Lower lobe of right lung (tissue), 2 donors: Measurements from ENCODE around the gene CYTH4. TPM values are rescaled to one million over a fixed set of nuclear protein-coding genes. Genes with fewer than 3 reads are reported as not detected.
A peak's percentile ranks its signal among the peaks of the same experiment; 100 is the strongest.

Source experiments
- ATAC-seq, 2 donors: fragments of 200-7000 bp; cut with Tn5 transposase; one replicate each; pipeline ENCODE4 v1.9.1; 2020 to 2022; ENCODE audit warnings: mild to moderate bottlenecking in 2 of 2, moderate library complexity in 2 of 2
- DNase-seq: peaks from one replicate; pipeline ENCODE4 v3.0.0-alpha.2; 2020
- H3K27ac ChIP-seq: fragments of 200-600 bp; one replicate; pipeline ENCODE4 v1.8.0; 2022
- H3K27me3 ChIP-seq: fragments of 200-600 bp; one replicate; pipeline ENCODE4 v1.8.0; 2022; ENCODE audit warnings: low read depth
- H3K36me3 ChIP-seq: fragments of 200-600 bp; one replicate; pipeline ENCODE4 v1.8.0; 2022; ENCODE audit warnings: mild to moderate bottlenecking
- H3K4me1 ChIP-seq: fragments of 200-600 bp; one replicate; pipeline ENCODE4 v1.8.0; 2022
- H3K4me3 ChIP-seq: fragments of 200-600 bp; one replicate; pipeline ENCODE4 v1.8.0; 2022; ENCODE audit warnings: mild to moderate bottlenecking
- H3K9me3 ChIP-seq: fragments of 200-600 bp; one replicate; pipeline ENCODE4 v1.8.0; 2022
- CTCF ChIP-seq: fragments of 200-600 bp; IDR thresholded peaks from one replicate; pipeline ENCODE4 v1.8.0; 2022; ENCODE audit warnings: antibody characterized with exemption, mild to moderate bottlenecking
- intact Hi-C: fragments of 100-400 bp; cut with DNase I; formaldehyde crosslinking; loops from one replicate; pipeline ENCODE4 v1.11.0; 2022
- total RNA-seq: library from RNA; stranded (reverse); fragmentation: NEBNext Ultra II Directional; extraction: Animal tissue kit (Norgen Biotek cat#: 25700); gene quantifications from one replicate; pipeline ENCODE4 v1.2.1, GENCODE V29; 2021
- donor health status: DM: no; HTN: yes; CAD: no; lungs with severe emphysema.

The CYTH4 gene
- total RNA-seq, 1 donor from 2014 or later, result 45.4 TPM

GRCh38 chr22:37294747-37295146 lies 12.4 kb downstream of the CYTH4 start:
- no peaks in the 10 kb centered on the region for H3K9me3 ChIP-seq
- no peak overlapping the region for H3K27ac ChIP-seq
- H3K4me1 ChIP-seq, result peaks cover 16% of the 10 kb centered on the region
- no peak for TF ChIP-seq CTCF
- no peak overlapping the region for H3K4me3 ChIP-seq
- H3K27me3 ChIP-seq, result peaks cover 6% of the 10 kb centered on the region
- H3K36me3 ChIP-seq, result peaks cover 26% of the 10 kb centered on the region
- DNase-seq (no peak), ATAC-seq (no peak)
- intact Hi-C loops, result no loop called here

GRCh38 chr22:37295213-37295886 lies 13.0 kb downstream of the CYTH4 start:
- no peak for TF ChIP-seq CTCF
- peaks cover 6% of the 10 kb centered on the region for H3K27me3 ChIP-seq
- H3K9me3 ChIP-seq, result no peaks in the 10 kb centered on the region
- H3K4me1 ChIP-seq, result peaks cover 22% of the 10 kb centered on the region
- H3K27ac ChIP-seq, result no peak overlapping the region
- intact Hi-C loops, result no loop called here
- no peak overlapping the region for H3K4me3 ChIP-seq
- DNase-seq, result no peak
- no peak for ATAC-seq
- H3K36me3 ChIP-seq, result peaks cover 26% of the 10 kb centered on the region

GRCh38 chr22:37295946-37296345 lies 13.6 kb downstream of the CYTH4 start:
- ATAC-seq, result no peak
- intact Hi-C loops, result no loop called here
- TF ChIP-seq CTCF, result no peak
- H3K9me3 ChIP-seq, result no peaks in the 10 kb centered on the region
- peaks cover 26% of the 10 kb centered on the region for H3K36me3 ChIP-seq
- H3K4me3 ChIP-seq, result no peak overlapping the region
- no peak overlapping the region for H3K27ac ChIP-seq
- H3K27me3 ChIP-seq, result peaks cover 6% of the 10 kb centered on the region
- no peak for DNase-seq
- H3K4me1 ChIP-seq, result peaks cover 28% of the 10 kb centered on the region

GRCh38 chr22:37298748-37299495 lies 16.6 kb downstream of the CYTH4 start:
- Histone ChIP-seq H3K4me1 (peaks cover 45% of the 10 kb centered on the region), H3K9me3 (no peaks in the 10 kb centered on the region), H3K36me3 (peaks cover 19% of the 10 kb centered on the region), H3K27me3 (no peaks in the 10 kb centered on the region), H3K27ac (no peak overlapping the region), H3K4me3 (no peak overlapping the region)
- DNase-seq, result no peak
- ATAC-seq, result no peak
- TF ChIP-seq CTCF, result no peak
- intact Hi-C loops, result no loop called here

GRCh38 chr22:37299969-37300509 lies 17.7 kb downstream of the CYTH4 start:
- ATAC-seq, result no peak
- no peak for TF ChIP-seq CTCF
- peaks cover 54% of the 10 kb centered on the region for H3K4me1 ChIP-seq

More at GRCh38 chr22:37299969-37300509, 17.7 kb downstream of the CYTH4 start:
- no peak overlapping the region for H3K4me3 ChIP-seq
- H3K27me3 ChIP-seq, result no peaks in the 10 kb centered on the region
- DNase-seq, result no peak
- no peaks in the 10 kb centered on the region for H3K9me3 ChIP-seq
- intact Hi-C loops, result no loop called here
- peaks cover 25% of the 10 kb centered on the region for H3K36me3 ChIP-seq
- H3K27ac ChIP-seq, result peak overlapping the region; percentile 38
